HTERT RPE-1 (cell line): ENCODE measurements around the gene TMPRSS13.

ENCODE experiments used
- in situ Hi-C: fragments of 300-500 bp; cut with MboI; formaldehyde crosslinking; loops from 4 replicates; pipeline ENCODE4 v1.14.3; 2020; ENCODE audit warnings: low sequenced_read_pairs

Gene TMPRSS13

GRCh38 chr11:117914991-117915618, 14.1 kb downstream of the TMPRSS13 start:
- in situ Hi-C loops: no loop called here

- in situ Hi-C loops: no loop called here
These were observed 14.8 kb downstream of the TMPRSS13 start for GRCh38 chr11:117914398-117914761.

GRCh38 chr11:117913736-117914397, 15.3 kb downstream of the TMPRSS13 start:
- in situ Hi-C loops: no loop called here

GRCh38 chr11:117912497-117912896, 16.7 kb downstream of the TMPRSS13 start:
- in situ Hi-C loops: no loop called here

- in situ Hi-C loops: no loop called here
These were observed 17.5 kb downstream of the TMPRSS13 start for GRCh38 chr11:117911694-117912093.

- in situ Hi-C loops: no loop called here
These were observed 18.1 kb downstream of the TMPRSS13 start for GRCh38 chr11:117910941-117911655.

- in situ Hi-C loops: no loop called here
These were observed 18.7 kb downstream of the TMPRSS13 start for GRCh38 chr11:117910525-117910924.

- in situ Hi-C loops: no loop called here
These were observed 19.4 kb downstream of the TMPRSS13 start for GRCh38 chr11:117909611-117910382.

GRCh38 chr11:117908959-117909610, 20.1 kb downstream of the TMPRSS13 start:
- in situ Hi-C loops: no loop called here

GRCh38 chr11:117908109-117908895, 20.9 kb downstream of the TMPRSS13 start:
- in situ Hi-C loops: no loop called here

GRCh38 chr11:117907276-117908108, 21.7 kb downstream of the TMPRSS13 start:
- in situ Hi-C loops: no loop called here

- in situ Hi-C loops: no loop called here
These were observed 22.5 kb downstream of the TMPRSS13 start for GRCh38 chr11:117906710-117907109.

- in situ Hi-C loops: no loop called here
These were observed 23.1 kb downstream of the TMPRSS13 start for GRCh38 chr11:117906126-117906525.

- in situ Hi-C loops: no loop called here
These were observed 23.7 kb downstream of the TMPRSS13 start for GRCh38 chr11:117905524-117905923.

GRCh38 chr11:117903505-117904382, 25.5 kb downstream of the TMPRSS13 start:
- in situ Hi-C loops: no loop called here

GRCh38 chr11:117902001-117902845, 27.0 kb downstream of the TMPRSS13 start:
- in situ Hi-C loops: no loop called here

- in situ Hi-C loops: no loop called here
These were observed 27.6 kb downstream of the TMPRSS13 start for GRCh38 chr11:117901601-117902000.
